GM12874 (cell line): Measurements from ENCODE around the gene TVP23C.
"Not testable (repeated sequence)": the region's sequence is repeated elsewhere in the genome, so short reads cannot be mapped to it uniquely, and the experiment has no call there.

Experiments used
- TF ChIP-seq, protein P1 (sequence below): IDR thresholded peaks from 2 replicates; pipeline ENCODE4 v1.5.1; 2011; ENCODE audit warnings: low read depth, mild to moderate bottlenecking, control low read depth, low read length, moderate library complexity; ENCODE audit not compliant: insufficient read depth

Gene TVP23C

DNA sequence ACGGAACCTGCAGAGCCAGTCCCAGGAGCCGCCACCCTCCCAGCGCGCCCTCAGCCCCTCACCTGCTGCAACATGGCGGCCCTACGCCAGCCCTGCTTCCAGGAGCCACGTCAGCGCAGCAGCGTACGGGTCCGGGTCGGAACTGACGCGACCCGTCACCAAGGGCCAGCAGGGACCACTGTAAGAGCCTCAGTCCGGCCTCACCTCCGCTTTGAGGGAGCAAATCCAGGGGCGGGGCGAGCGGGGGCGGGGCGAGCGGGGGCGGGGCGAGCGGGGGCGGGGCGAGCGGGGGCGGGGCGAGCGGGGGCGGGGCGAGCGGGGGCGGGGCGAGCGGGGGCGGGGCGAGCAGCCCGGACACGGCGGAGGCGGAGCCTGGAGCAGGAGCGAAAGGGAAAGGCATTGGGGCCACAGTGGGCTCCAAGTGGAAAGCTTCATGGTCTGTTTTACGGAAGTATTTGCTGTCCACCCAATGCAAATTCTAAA, at the start of gene TVP23C:
TVP23C (minus strand) TSS at position 109 of the 483 bp plus-strand sequence; CDS start at position 74, 35 bp downstream.
- TF ChIP-seq, protein P1, sequence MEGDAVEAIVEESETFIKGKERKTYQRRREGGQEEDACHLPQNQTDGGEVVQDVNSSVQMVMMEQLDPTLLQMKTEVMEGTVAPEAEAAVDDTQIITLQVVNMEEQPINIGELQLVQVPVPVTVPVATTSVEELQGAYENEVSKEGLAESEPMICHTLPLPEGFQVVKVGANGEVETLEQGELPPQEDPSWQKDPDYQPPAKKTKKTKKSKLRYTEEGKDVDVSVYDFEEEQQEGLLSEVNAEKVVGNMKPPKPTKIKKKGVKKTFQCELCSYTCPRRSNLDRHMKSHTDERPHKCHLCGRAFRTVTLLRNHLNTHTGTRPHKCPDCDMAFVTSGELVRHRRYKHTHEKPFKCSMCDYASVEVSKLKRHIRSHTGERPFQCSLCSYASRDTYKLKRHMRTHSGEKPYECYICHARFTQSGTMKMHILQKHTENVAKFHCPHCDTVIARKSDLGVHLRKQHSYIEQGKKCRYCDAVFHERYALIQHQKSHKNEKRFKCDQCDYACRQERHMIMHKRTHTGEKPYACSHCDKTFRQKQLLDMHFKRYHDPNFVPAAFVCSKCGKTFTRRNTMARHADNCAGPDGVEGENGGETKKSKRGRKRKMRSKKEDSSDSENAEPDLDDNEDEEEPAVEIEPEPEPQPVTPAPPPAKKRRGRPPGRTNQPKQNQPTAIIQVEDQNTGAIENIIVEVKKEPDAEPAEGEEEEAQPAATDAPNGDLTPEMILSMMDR = not testable (repeated sequence)

DNA sequence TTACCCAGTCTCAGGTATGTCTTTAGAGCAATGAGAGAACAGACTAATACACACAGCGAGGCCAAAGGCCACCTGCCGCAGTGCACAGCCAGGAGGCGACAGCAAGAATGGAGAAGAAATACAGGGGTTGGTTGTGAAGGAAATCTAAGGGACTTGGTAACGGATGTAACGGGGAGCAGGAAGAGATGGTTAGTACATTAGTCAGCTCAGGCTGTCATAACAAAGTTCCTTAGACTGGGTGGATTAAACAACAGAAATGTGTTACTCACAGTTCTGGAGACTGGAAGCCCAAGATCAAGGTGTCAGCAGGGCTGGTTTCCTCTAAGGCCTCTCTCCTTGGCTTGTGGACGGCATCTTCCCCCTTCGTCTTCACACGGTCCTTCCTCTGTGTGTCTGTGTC, 47.1 kb downstream of the TVP23C start:
- TF ChIP-seq, protein P1 = no peak

DNA sequence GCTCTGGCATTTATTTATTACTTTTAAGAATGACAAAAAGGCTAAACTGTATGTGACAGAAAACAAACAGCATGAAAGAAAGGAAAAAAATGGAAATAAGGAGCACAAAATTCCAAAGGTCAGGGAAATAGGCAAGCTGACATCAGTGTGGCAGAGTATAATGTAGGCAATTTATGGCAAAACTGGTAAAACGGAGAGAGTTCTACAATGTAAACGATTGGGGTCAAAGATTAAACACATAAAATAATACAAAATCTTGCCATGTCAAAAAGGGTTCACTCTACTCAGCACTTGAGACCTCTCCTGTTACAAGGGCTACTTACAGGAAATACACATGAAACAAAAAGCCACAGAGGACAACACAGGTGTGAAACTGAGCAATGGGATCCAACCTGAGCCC, 48.8 kb downstream of the TVP23C start:
- TF ChIP-seq, protein P1 = no peak

DNA sequence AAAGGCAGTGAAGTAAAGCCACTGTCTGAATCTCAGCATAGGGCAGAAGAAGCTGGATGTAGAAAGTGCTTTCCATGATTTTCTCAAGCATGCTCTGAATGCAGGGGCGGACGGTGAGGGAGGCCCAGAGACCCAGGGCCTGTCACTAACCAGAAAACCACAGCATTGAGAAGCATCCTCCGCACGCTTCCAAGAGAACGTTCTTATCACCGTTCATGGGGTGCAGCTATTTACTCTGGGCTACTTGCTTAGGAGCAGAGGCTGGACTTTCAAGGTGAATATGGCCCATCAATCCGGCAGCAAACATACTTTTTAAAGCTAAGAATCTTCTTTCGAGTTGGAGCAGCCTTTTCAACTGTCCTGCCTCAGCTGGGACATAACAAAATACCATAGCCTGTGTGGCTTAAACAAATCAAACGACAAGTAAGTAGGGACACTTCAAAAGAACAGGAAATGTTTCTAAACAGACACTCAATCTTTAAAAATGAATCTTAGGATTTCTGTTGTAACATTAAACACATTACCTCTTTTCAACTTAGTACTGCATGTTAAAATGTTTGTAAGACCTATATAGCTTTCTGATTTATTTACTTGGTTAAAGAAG, 49.3 kb downstream of the TVP23C start:
- TF ChIP-seq, protein P1 = no peak

DNA sequence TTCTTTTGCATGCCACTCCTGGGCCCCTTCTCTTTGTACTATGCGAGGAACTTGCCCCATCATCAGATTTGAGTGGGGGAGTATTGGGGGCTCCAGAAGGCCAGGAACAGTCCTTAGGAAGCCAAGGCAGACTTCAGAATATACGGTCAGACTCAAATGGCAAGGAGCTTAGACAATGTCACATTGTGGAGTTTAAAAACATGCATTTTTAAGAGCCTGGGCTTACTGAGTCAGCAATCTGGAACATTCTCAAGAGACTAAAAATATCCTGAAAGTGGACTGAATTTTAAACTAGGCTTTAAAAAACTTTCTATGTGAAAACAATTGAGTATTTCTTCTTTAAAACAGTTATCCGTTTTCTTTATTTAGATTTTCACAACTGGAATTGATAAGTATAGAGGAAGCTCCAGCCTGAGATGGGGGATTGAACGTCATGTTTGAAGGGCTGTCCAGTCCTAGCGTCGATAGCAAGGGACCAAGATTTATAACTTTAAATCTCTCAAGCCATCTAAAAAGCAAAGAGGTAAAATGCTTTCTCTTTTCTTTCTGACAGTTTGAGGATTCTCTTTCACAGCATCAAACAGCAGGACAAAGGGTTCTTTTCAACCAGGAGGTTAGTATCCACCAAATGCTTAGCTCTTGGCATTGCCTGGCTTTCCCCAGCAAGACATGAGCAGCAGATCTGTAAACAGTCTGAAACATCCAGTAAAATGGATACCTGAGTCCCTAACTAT, 50.1 kb downstream of the TVP23C start:
- TF ChIP-seq, protein P1 = no peak

DNA sequence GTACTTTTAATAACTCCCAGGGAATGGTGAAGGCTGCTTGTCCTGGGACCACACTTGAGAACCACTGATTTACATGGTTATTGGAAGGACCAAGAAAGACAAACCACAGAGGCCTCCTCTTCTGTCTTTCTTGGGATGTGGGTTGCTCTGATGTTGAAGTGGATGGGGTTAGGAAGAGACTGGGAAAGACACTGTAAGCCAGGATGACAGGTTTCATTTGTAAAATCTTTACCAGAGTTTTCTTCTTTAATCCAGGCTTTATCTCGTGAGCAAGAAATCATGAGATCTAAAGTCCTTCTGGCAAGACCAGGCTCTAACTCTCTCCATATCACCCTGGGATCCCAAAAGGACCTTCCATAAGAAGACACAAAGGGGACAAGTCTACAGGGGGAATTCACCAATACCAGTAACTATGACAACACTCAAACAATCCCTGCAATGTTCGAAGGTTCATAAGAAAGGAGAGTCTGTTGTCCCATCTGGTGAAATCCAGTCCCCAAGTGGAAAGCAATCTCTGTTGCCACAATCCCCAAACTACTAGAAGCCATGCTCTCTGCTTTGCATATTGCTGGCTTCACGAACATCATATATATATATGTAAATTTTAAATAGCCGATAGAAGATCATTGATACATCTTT, 51.1 kb downstream of the TVP23C start:
- TF ChIP-seq, protein P1 = no peak

DNA sequence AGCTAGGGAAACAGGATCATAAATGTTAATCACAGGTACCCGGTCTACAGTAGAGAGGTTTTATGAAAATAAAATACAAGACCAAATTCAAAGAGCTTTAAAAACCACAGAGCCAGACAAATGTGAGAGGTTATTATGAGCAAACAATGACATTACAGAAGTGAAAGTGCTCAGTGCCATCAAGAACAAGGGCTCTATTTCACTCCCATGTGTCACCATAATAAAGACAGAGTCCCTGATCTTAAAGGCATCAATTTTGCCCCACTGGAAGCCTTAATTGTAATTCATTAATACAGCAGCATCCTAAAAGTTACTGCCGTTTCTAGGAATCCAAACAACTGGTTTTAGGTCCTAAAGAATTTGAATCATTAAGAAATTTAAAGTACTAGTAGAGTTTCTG, 52.1 kb downstream of the TVP23C start:
- TF ChIP-seq, protein P1 = no peak
